Type B pancreatic cell (in vitro differentiated cells): ENCODE measurements around the gene CYTIP. TPM values are rescaled to one million over a fixed set of nuclear protein-coding genes. Genes with fewer than 3 reads are reported as not detected.

Source experiments
- DNase-seq: peaks from one replicate; pipeline ENCODE4 v3.0.0; 2021; ENCODE audit warnings: mixed read lengths; ENCODE audit not compliant: unreplicated experiment; ENCODE audit errors: extremely low spot score
- H3K27ac Mint-ChIP-seq: 2 replicates; pipeline ENCODE4 v1.8.0; 2021; ENCODE audit warnings: mild to moderate bottlenecking, mixed read lengths
- H3K27me3 Mint-ChIP-seq: 2 replicates; pipeline ENCODE4 v1.8.0; 2021; ENCODE audit warnings: mixed read lengths
- H3K36me3 Mint-ChIP-seq: 2 replicates; pipeline ENCODE4 v1.8.0; 2021; ENCODE audit warnings: mixed read lengths
- H3K4me1 Mint-ChIP-seq: one replicate; pipeline ENCODE4 v1.8.0; 2021; ENCODE audit warnings: mixed read lengths; ENCODE audit not compliant: unreplicated experiment
- H3K4me3 Mint-ChIP-seq: 2 replicates; pipeline ENCODE4 v1.8.0; 2021; ENCODE audit warnings: mild to moderate bottlenecking, mixed read lengths
- H3K9me3 Mint-ChIP-seq: 2 replicates; pipeline ENCODE4 v1.8.0; 2021; ENCODE audit warnings: mixed read lengths
- total RNA-seq: library from RNA; stranded (reverse); gene quantifications from 2 replicates; pipeline ENCODE4 v1.2.1, GENCODE V29; 2021; ENCODE audit warnings: low replicate concordance
- TF ChIP-seq, protein P1 (sequence below): fragments of 200-600 bp; sonication (generic); conservative IDR thresholded peaks from 2 replicates; pipeline ENCODE4 v1.5.0; 2021; ENCODE audit warnings: antibody characterized with exemption, mild to moderate bottlenecking

CYTIP gene
- total RNA-seq, 1 donor from 2014 or later = 0.51 TPM

DNA sequence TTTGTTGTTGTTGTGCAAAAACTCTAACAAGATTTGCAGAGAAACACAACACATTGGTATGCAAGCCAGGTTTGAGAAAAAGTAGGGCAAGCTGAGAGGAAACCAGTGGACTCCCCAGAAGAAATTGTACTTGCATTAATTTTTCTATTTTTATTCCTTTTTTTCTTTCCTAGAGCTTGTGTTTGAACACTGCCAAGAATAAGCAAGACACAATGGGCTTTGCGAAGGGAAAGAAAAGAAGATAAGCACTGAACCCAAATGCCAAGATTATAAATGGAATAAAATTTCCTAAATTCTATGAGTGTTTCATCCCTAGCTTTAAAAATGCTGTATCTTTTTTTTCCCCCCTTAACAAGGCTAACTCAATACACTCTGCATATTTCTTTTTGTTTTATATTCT is 17.0 kb upstream of the CYTIP start:
- Mint-ChIP-seq H3K27me3 (peaks cover 3% of the 10 kb centered on the region), H3K9me3 (no peaks in the 10 kb centered on the region), H3K27ac (peak overlapping the region; percentile 73), H3K4me3 (peak overlapping the region; percentile 58), H3K4me1 (peaks cover 15% of the 10 kb centered on the region), H3K36me3 (no peaks in the 10 kb centered on the region)
- TF ChIP-seq, protein P1, sequence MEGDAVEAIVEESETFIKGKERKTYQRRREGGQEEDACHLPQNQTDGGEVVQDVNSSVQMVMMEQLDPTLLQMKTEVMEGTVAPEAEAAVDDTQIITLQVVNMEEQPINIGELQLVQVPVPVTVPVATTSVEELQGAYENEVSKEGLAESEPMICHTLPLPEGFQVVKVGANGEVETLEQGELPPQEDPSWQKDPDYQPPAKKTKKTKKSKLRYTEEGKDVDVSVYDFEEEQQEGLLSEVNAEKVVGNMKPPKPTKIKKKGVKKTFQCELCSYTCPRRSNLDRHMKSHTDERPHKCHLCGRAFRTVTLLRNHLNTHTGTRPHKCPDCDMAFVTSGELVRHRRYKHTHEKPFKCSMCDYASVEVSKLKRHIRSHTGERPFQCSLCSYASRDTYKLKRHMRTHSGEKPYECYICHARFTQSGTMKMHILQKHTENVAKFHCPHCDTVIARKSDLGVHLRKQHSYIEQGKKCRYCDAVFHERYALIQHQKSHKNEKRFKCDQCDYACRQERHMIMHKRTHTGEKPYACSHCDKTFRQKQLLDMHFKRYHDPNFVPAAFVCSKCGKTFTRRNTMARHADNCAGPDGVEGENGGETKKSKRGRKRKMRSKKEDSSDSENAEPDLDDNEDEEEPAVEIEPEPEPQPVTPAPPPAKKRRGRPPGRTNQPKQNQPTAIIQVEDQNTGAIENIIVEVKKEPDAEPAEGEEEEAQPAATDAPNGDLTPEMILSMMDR = no peak
- no peak for DNase-seq

DNA sequence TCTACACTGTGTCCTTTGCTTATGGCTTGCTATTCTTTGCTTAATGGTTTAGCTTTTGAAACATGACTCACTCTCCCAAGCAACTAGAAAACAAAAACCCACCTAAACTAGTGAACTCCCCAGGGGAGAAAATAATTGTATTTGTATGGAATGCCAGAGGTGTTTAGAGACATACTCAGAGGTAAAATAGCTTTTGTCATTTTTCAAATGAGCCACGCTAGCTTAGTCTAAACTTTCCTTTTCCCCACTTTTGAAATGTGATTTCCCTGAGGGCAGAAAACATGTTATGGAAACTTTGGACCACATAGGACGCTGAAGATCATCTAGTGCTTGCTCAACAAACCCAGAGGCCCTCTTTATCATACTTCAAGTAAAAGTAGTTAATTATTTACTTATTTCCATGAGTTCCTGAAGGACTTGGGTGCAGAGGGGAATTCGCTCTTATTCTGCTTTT is 16.5 kb upstream of the CYTIP start:
- peak overlapping the region; percentile 58 for H3K4me3 Mint-ChIP-seq
- H3K9me3 Mint-ChIP-seq = no peaks in the 10 kb centered on the region
- DNase-seq = no peak
- H3K4me1 Mint-ChIP-seq = peaks cover 15% of the 10 kb centered on the region
- peaks cover 3% of the 10 kb centered on the region for H3K27me3 Mint-ChIP-seq
- TF ChIP-seq, protein P1 = no peak
- no peaks in the 10 kb centered on the region for H3K36me3 Mint-ChIP-seq
- peak overlapping the region; percentile 73 for H3K27ac Mint-ChIP-seq

DNA sequence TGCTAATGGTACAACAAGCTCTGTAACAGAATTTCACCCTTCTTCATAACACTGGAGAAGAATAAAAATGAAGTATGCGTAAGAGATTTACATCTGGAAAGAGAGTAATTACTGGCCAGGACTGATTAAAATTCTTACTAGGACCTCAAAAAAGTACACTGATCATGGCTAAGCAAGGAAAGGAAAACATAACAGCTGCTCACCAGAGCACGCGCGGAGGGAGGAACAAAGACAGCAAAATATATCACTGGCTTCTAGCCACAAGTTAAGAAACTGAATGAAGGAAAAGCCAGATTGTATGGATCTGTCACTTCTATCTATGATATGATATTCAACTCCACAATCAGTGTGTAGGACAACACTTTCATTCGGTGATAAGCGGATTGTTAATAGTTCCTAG is 15.6 kb upstream of the CYTIP start:
- Mint-ChIP-seq H3K4me1 (peaks cover 15% of the 10 kb centered on the region), H3K27ac (no peak overlapping the region), H3K9me3 (no peaks in the 10 kb centered on the region), H3K27me3 (peaks cover 3% of the 10 kb centered on the region), H3K36me3 (no peaks in the 10 kb centered on the region), H3K4me3 (no peak overlapping the region)
- DNase-seq = no peak
- TF ChIP-seq, protein P1 = no peak

DNA sequence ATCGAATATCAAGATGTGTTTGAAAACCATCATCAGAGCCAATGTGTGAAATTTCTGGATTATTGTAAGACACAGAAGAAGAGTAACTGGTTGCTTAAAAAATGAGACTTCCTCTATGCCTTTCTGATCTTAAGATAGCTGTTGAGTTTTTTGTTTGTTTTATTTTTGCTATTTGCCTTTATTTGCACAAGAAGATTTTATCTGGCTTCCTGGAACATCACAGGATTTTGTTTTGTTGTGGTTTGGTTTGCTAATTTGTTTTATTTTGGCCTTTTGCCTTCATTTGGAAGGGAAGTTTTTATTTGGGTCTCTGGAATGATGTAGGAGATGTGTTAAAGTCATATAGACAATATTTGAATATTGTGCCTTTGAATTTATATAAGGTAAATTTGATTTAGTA is 3.9 kb upstream of the CYTIP start:
- TF ChIP-seq, protein P1 = no peak
- Mint-ChIP-seq H3K36me3 (no peaks in the 10 kb centered on the region), H3K27me3 (no peaks in the 10 kb centered on the region), H3K27ac (no peak overlapping the region), H3K9me3 (no peaks in the 10 kb centered on the region), H3K4me1 (no peaks in the 10 kb centered on the region), H3K4me3 (no peak overlapping the region)
- DNase-seq = no peak

DNA sequence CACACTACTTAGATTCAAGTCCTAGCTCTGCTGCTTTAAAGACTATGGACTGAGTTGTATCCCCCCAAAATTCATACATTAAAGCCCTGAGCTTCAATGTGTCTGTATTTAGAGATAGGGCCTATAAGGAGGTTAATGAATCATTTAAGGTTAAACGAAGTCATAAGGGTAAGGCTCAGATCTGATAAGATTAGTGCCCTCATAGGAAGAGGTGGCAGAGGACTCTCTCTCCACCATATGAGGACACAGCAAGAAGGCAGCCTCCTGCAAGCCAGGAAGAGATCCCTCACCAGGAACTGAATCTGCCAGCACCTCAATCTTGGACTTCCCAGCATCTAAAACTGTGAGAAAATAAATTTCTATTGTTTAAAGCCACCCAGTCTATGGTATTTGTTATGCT is 3.1 kb upstream of the CYTIP start:
- Mint-ChIP-seq H3K27me3 (no peaks in the 10 kb centered on the region), H3K4me1 (no peaks in the 10 kb centered on the region), H3K36me3 (no peaks in the 10 kb centered on the region), H3K4me3 (no peak overlapping the region), H3K27ac (no peak overlapping the region), H3K9me3 (no peaks in the 10 kb centered on the region)
- no peak for DNase-seq
- TF ChIP-seq, protein P1 = no peak

DNA sequence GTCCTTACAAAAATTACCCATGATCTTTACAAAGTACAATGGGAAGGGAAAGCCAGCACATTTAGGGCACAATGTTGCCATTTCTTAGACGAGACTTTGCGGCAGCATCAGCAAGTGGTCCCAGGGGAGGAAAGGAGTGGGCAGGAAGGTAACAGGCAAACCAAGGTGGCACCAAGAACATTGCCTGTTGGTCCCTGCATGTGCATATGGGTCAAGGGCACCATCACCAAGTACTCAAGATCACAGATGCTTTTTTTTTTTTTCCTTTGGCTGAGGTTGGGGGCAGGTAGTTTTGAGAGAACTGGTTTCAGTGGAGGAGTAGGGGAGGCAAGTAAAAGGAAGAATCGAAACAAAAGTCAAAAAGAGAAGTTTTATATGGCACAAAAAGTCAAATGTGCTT is 752 bp upstream of the CYTIP start:
- no peak overlapping the region for H3K27ac Mint-ChIP-seq
- no peak for DNase-seq
- TF ChIP-seq, protein P1 = no peak
- H3K27me3 Mint-ChIP-seq = no peaks in the 10 kb centered on the region
- no peak overlapping the region for H3K4me3 Mint-ChIP-seq
- no peaks in the 10 kb centered on the region for H3K36me3 Mint-ChIP-seq
- H3K4me1 Mint-ChIP-seq = no peaks in the 10 kb centered on the region
- no peaks in the 10 kb centered on the region for H3K9me3 Mint-ChIP-seq
